Ishikawa (cell line): ENCODE results near the gene OR11A1.

Experiments
- CEBPB ChIP-seq: IDR thresholded peaks from 2 replicates; pipeline ENCODE4 v1.6.1; 2012
- CREB1 ChIP-seq: IDR thresholded peaks from 2 replicates; pipeline ENCODE4 v1.6.1; 2012; ENCODE audit warnings: low read depth
- EGR1 ChIP-seq: IDR thresholded peaks from 2 replicates; pipeline ENCODE4 v1.6.1; 2012
- EP300 ChIP-seq: IDR thresholded peaks from 2 replicates; pipeline ENCODE4 v1.6.1; 2012; ENCODE audit warnings: borderline replicate concordance
- FOXM1 ChIP-seq: IDR thresholded peaks from 2 replicates; pipeline ENCODE4 v1.6.1; 2012; ENCODE audit warnings: low read depth, borderline replicate concordance
- NFIC ChIP-seq: IDR thresholded peaks from 2 replicates; pipeline ENCODE4 v1.6.1; 2012
- RAD21 ChIP-seq: IDR thresholded peaks from 2 replicates; pipeline ENCODE4 v1.6.1; 2012; ENCODE audit warnings: low read depth
- TAF1 ChIP-seq: IDR thresholded peaks from 2 replicates; pipeline ENCODE4 v1.6.1; 2012; ENCODE audit warnings: low read depth, mild to moderate bottlenecking
- TCF12 ChIP-seq: IDR thresholded peaks from 2 replicates; pipeline ENCODE4 v1.6.1; 2012; ENCODE audit warnings: low read depth
- TEAD4 ChIP-seq: IDR thresholded peaks from 2 replicates; pipeline ENCODE4 v1.6.1; 2012
- YY1 ChIP-seq: IDR thresholded peaks from 2 replicates; pipeline ENCODE4 v1.6.1; 2012; ENCODE audit warnings: low read depth
- ZBTB7A ChIP-seq: IDR thresholded peaks from 2 replicates; pipeline ENCODE4 v1.6.1; 2012; ENCODE audit warnings: low read depth
- TF ChIP-seq, protein P1 (sequence below): IDR thresholded peaks from 2 replicates; pipeline ENCODE4 v1.6.1; 2012; ENCODE audit warnings: low read depth, mild to moderate bottlenecking
- TF ChIP-seq, protein P2 (sequence below): IDR thresholded peaks from 2 replicates; pipeline ENCODE4 v1.6.1; 2012
- TF ChIP-seq, protein P3 (sequence below): IDR thresholded peaks from 2 replicates; pipeline ENCODE4 v1.6.1; 2012

Gene OR11A1

GRCh38 chr6:29477923-29478450 lies 21.1 kb upstream of the OR11A1 start:
- TF ChIP-seq RAD21: no peak
- TF ChIP-seq, protein P1, sequence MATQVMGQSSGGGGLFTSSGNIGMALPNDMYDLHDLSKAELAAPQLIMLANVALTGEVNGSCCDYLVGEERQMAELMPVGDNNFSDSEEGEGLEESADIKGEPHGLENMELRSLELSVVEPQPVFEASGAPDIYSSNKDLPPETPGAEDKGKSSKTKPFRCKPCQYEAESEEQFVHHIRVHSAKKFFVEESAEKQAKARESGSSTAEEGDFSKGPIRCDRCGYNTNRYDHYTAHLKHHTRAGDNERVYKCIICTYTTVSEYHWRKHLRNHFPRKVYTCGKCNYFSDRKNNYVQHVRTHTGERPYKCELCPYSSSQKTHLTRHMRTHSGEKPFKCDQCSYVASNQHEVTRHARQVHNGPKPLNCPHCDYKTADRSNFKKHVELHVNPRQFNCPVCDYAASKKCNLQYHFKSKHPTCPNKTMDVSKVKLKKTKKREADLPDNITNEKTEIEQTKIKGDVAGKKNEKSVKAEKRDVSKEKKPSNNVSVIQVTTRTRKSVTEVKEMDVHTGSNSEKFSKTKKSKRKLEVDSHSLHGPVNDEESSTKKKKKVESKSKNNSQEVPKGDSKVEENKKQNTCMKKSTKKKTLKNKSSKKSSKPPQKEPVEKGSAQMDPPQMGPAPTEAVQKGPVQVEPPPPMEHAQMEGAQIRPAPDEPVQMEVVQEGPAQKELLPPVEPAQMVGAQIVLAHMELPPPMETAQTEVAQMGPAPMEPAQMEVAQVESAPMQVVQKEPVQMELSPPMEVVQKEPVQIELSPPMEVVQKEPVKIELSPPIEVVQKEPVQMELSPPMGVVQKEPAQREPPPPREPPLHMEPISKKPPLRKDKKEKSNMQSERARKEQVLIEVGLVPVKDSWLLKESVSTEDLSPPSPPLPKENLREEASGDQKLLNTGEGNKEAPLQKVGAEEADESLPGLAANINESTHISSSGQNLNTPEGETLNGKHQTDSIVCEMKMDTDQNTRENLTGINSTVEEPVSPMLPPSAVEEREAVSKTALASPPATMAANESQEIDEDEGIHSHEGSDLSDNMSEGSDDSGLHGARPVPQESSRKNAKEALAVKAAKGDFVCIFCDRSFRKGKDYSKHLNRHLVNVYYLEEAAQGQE: no peak
- TF ChIP-seq, protein P2, sequence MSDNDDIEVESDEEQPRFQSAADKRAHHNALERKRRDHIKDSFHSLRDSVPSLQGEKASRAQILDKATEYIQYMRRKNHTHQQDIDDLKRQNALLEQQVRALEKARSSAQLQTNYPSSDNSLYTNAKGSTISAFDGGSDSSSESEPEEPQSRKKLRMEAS: no peak
- TF ChIP-seq TCF12: no peak
- no peak for TF ChIP-seq CREB1

DNA sequence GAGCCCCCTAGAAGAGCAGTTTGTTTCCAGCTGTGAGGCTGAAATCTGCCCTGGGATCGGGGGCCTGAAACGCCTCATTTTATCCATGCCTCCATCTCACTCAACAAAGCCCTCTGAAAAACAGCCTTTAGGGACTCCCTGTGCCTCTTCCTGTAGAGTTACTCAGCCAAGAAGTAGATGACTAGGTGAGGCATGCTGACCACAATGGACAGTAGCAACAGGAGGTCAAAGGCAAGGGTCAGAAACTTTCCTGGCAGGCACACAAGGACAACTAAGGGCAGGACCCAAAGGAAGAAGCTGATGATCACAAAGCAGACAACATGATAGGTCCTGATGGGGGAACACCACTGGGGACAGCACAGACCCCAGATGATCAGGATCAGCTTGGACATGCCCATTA lies 18.1 kb upstream of the OR11A1 start:
- TF ChIP-seq EP300: no peak
- TF ChIP-seq TAF1: no peak
- TF ChIP-seq, protein P2: no peak
- no peak for TF ChIP-seq FOXM1
- TF ChIP-seq EGR1: no peak
- TF ChIP-seq CEBPB: no peak
- TF ChIP-seq NFIC: no peak

DNA sequence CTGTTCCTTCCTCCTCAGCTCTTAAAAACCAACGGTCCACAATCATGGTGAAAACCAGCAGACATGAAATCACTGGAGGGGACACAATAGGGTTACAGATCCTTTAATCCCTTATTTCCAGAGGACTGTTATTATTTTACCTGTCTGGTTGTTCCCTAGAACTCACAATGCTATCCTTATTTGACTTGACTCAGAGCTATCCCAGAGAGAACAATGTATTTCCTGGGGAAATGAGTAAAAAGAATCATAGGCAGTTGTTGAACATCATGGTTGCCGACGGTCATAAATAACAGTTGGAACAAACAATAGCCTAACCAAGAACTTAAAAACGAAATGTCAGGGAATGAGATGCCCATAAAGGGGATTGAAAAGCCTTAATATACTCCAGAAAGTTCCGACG lies 9.4 kb upstream of the OR11A1 start:
- TF ChIP-seq CREB1: no peak
- TF ChIP-seq YY1: no peak
- TF ChIP-seq FOXM1: no peak

GRCh38 chr6:29465801-29466200 lies 8.9 kb upstream of the OR11A1 start:
- no peak for TF ChIP-seq FOXM1
- TF ChIP-seq TEAD4: no peak
- TF ChIP-seq, protein P3, sequence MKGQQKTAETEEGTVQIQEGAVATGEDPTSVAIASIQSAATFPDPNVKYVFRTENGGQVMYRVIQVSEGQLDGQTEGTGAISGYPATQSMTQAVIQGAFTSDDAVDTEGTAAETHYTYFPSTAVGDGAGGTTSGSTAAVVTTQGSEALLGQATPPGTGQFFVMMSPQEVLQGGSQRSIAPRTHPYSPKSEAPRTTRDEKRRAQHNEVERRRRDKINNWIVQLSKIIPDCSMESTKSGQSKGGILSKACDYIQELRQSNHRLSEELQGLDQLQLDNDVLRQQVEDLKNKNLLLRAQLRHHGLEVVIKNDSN: no peak
- TF ChIP-seq TAF1: no peak
- TF ChIP-seq CREB1: no peak
- no peak for TF ChIP-seq RAD21
- TF ChIP-seq TCF12: no peak
- TF ChIP-seq ZBTB7A: no peak
- no peak for TF ChIP-seq CEBPB
- no peak for TF ChIP-seq YY1
- TF ChIP-seq NFIC: no peak
- TF ChIP-seq, protein P1: no peak

DNA sequence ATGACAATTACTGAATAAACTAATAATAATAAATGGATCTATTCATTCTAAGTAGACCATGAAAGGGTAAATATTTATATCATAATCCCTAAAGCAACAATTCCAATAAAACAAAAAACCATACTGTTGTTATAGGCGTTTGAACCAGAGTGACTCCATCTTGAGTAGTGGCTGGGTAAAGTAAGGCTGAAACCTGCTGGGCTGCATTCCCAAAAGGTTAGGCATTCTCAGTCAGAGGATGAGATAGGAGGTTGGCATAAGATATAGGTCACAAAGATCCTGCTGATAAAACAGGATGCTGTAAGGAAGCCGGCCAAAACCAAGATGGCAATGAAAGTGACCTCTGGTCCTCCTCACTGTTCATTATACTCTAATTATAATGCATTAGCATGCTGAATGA lies 8.4 kb upstream of the OR11A1 start:
- TF ChIP-seq TEAD4: no peak
- TF ChIP-seq, protein P1: no peak
- no peak for TF ChIP-seq ZBTB7A
- TF ChIP-seq CREB1: no peak
- TF ChIP-seq EP300: no peak
- no peak for TF ChIP-seq YY1
- TF ChIP-seq CEBPB: no peak
- TF ChIP-seq NFIC: no peak
- TF ChIP-seq, protein P2: no peak
- TF ChIP-seq EGR1: no peak
- TF ChIP-seq RAD21: no peak
- no peak for TF ChIP-seq TCF12
- TF ChIP-seq, protein P3: no peak
- no peak for TF ChIP-seq TAF1
- TF ChIP-seq FOXM1: no peak
